ENCODE data around the gene FAM200C.

- TF ChIP-seq CTCF (conservative IDR thresholded peaks at IDR 0.05; ENCODE audit: low read length) (no peak), EZH2phosphoT487 (IDR thresholded peaks at IDR 0.05; ENCODE audit: borderline replicate concordance, low read depth, low read length) (no peak)
Observed at GRCh38 chr5:160419458-160420330, 19.8 kb upstream of the FAM200C start.
